Neural progenitor cell (in vitro differentiated cells): Measurements from ENCODE around the gene ARRDC4. TPM values are rescaled to one million over a fixed set of nuclear protein-coding genes. Genes with fewer than 3 reads are reported as not detected.

Experiments
- DNase-seq: peaks from one replicate; pipeline ENCODE4 v3.0.0-alpha.2; 2016; ENCODE audit warnings: low spot score
- H2AFZ ChIP-seq: fragments of 200-600 bp; sonication (generic); replicated peaks from 2 replicates; pipeline ENCODE4 v1.6.1; 2016; ENCODE audit warnings: antibody characterized with exemption
- H3F3A ChIP-seq: fragments of 200-600 bp; sonication (generic); 2 replicates; pipeline ENCODE4 v1.6.1; 2016; ENCODE audit warnings: antibody characterized with exemption, low read depth
- H3K27ac ChIP-seq: fragments of 200-600 bp; sonication (generic); 2 replicates; pipeline ENCODE4 v1.5.1; 2016; ENCODE audit warnings: mild to moderate bottlenecking
- H3K27me3 ChIP-seq: fragments of 200-600 bp; sonication (generic); 2 replicates; pipeline ENCODE4 v1.6.1; 2016; ENCODE audit warnings: mild to moderate bottlenecking, moderate library complexity
- H3K36me3 ChIP-seq: fragments of 200-600 bp; sonication (generic); 2 replicates; pipeline ENCODE4 v1.5.1; 2016
- H3K4me1 ChIP-seq: fragments of 200-600 bp; sonication (generic); 2 replicates; pipeline ENCODE4 v1.6.1; 2016; ENCODE audit warnings: mixed run types
- H3K4me2 ChIP-seq: fragments of 200-600 bp; sonication (generic); 2 replicates; pipeline ENCODE4 v1.6.1; 2016
- H3K4me3 ChIP-seq: fragments of 200-600 bp; sonication (generic); 2 replicates; pipeline ENCODE4 v1.5.1; 2016
- H3K79me2 ChIP-seq: fragments of 200-600 bp; sonication (generic); 2 replicates; pipeline ENCODE4 v1.6.1; 2016; ENCODE audit warnings: low read depth
- H3K9ac ChIP-seq: fragments of 200-600 bp; sonication (generic); 2 replicates; pipeline ENCODE4 v1.6.1; 2016
- H3K9me3 ChIP-seq: fragments of 200-600 bp; sonication (generic); 2 replicates; pipeline ENCODE4 v1.5.1; 2016; ENCODE audit warnings: low read depth
- H4K20me1 ChIP-seq: fragments of 200-600 bp; sonication (generic); 2 replicates; pipeline ENCODE4 v1.6.1; 2016; ENCODE audit warnings: low read depth
- H3K27ac Mint-ChIP-seq: 3 replicates; pipeline ENCODE4 v1.8.0; 2021; ENCODE audit warnings: mixed read lengths
- H3K27me3 Mint-ChIP-seq: 2 replicates; pipeline ENCODE4 v1.8.0; 2022; ENCODE audit warnings: low read depth, mild to moderate bottlenecking, inconsistent platforms, moderate library complexity, mixed read lengths; ENCODE audit not compliant: insufficient read depth
- H3K36me3 Mint-ChIP-seq: 3 replicates; pipeline ENCODE4 v1.8.0; 2021; ENCODE audit warnings: mixed read lengths
- H3K4me1 Mint-ChIP-seq: 3 replicates; pipeline ENCODE4 v1.8.0; 2021; ENCODE audit warnings: mixed read lengths
- H3K4me3 Mint-ChIP-seq: 3 replicates; pipeline ENCODE4 v1.8.0; 2021; ENCODE audit warnings: mild to moderate bottlenecking, moderate library complexity, mixed read lengths
- H3K9me3 Mint-ChIP-seq: 3 replicates; pipeline ENCODE4 v1.8.0; 2020; ENCODE audit warnings: mixed read lengths
- CTCF ChIP-seq: fragments of 200-600 bp; sonication (generic); IDR thresholded peaks from 2 replicates; pipeline ENCODE4 v1.5.1; 2017; ENCODE audit warnings: antibody characterized with exemption, mild to moderate bottlenecking
- EZH2 ChIP-seq: fragments of 200-600 bp; sonication (generic); IDR thresholded peaks from 2 replicates; pipeline ENCODE4 v1.6.1; 2017; ENCODE audit warnings: antibody characterized with exemption, mild to moderate bottlenecking, moderate library complexity
- EZH2phosphoT487 ChIP-seq: fragments of 200-600 bp; sonication (generic); IDR thresholded peaks from 2 replicates; pipeline ENCODE4 v1.6.1; 2017; ENCODE audit warnings: antibody characterized with exemption
- total RNA-seq: library from RNA; depleted of rRNA; stranded (reverse); fragments of >200 nt; gene quantifications from 2 replicates; pipeline ENCODE4 v1.2.3, GENCODE V29; 2015; ENCODE audit warnings: low replicate concordance

ARRDC4 gene
- total RNA-seq, 1 donor from 2014 or later = 28.2 TPM

- H3K27ac Mint-ChIP-seq = no peak overlapping the region
- Histone ChIP-seq H3K27me3 (no peaks in the 10 kb centered on the region), H3K9me3 (no peaks in the 10 kb centered on the region), H3K9ac (no peak overlapping the region), H3K79me2 (no peaks in the 10 kb centered on the region), H3K36me3 (no peaks in the 10 kb centered on the region), H4K20me1 (no peaks in the 10 kb centered on the region), H3K4me1 (no peaks in the 10 kb centered on the region), H3K4me3 (no peak overlapping the region), H3K4me2 (no peak overlapping the region), H2AFZ (no peak overlapping the region), H3K27ac (no peak overlapping the region), H3F3A (no peaks in the 10 kb centered on the region)
- H3K4me3 Mint-ChIP-seq = no peak overlapping the region
- peaks cover 8% of the 10 kb centered on the region for H3K4me1 Mint-ChIP-seq
- H3K27me3 Mint-ChIP-seq = no peaks in the 10 kb centered on the region
- peaks cover 35% of the 10 kb centered on the region for H3K36me3 Mint-ChIP-seq
- TF ChIP-seq CTCF (no peak), EZH2 (no peak), EZH2phosphoT487 (no peak)
- H3K9me3 Mint-ChIP-seq = no peaks in the 10 kb centered on the region
- DNase-seq = no peak
Observed at GRCh38 chr15:97967881-97968280, 7.4 kb downstream of the ARRDC4 start.

- Mint-ChIP-seq H3K4me3 (no peak overlapping the region), H3K9me3 (no peaks in the 10 kb centered on the region), H3K36me3 (peaks cover 38% of the 10 kb centered on the region), H3K27me3 (no peaks in the 10 kb centered on the region), H3K4me1 (peaks cover 3% of the 10 kb centered on the region), H3K27ac (no peak overlapping the region)
- H3K36me3 ChIP-seq = no peaks in the 10 kb centered on the region
- H3K4me1 ChIP-seq = no peaks in the 10 kb centered on the region
- no peaks in the 10 kb centered on the region for H4K20me1 ChIP-seq
- H3F3A ChIP-seq = no peaks in the 10 kb centered on the region
- H3K79me2 ChIP-seq = no peaks in the 10 kb centered on the region
- H3K27me3 ChIP-seq = no peaks in the 10 kb centered on the region
- H2AFZ ChIP-seq = no peak overlapping the region
- H3K4me3 ChIP-seq = no peak overlapping the region
- H3K4me2 ChIP-seq = no peak overlapping the region
- no peaks in the 10 kb centered on the region for H3K9me3 ChIP-seq
- H3K9ac ChIP-seq = no peak overlapping the region
- H3K27ac ChIP-seq = no peak overlapping the region
- no peak for DNase-seq
- TF ChIP-seq EZH2phosphoT487 (no peak), CTCF (no peak), EZH2 (no peak)
Observed at GRCh38 chr15:97968380-97968779, 7.9 kb downstream of the ARRDC4 start.

GRCh38 chr15:97972366-97972765 lies 11.9 kb downstream of the ARRDC4 start:
- no peak overlapping the region for H3K27ac Mint-ChIP-seq
- H3K9me3 Mint-ChIP-seq = no peaks in the 10 kb centered on the region
- no peaks in the 10 kb centered on the region for H3K4me1 Mint-ChIP-seq

More at GRCh38 chr15:97972366-97972765, 11.9 kb downstream of the ARRDC4 start:
- Histone ChIP-seq H3K4me2 (no peak overlapping the region), H3K27me3 (no peaks in the 10 kb centered on the region), H3K36me3 (no peaks in the 10 kb centered on the region), H3K9me3 (no peaks in the 10 kb centered on the region), H3K9ac (no peak overlapping the region), H3F3A (no peaks in the 10 kb centered on the region), H3K4me3 (no peak overlapping the region), H3K79me2 (no peaks in the 10 kb centered on the region), H2AFZ (no peak overlapping the region), H3K27ac (no peak overlapping the region), H4K20me1 (no peaks in the 10 kb centered on the region), H3K4me1 (no peaks in the 10 kb centered on the region)
- Mint-ChIP-seq H3K27me3 (no peaks in the 10 kb centered on the region), H3K4me3 (no peak overlapping the region), H3K36me3 (peaks cover 29% of the 10 kb centered on the region)
- TF ChIP-seq EZH2 (no peak), EZH2phosphoT487 (no peak), CTCF (no peak)
- DNase-seq = no peak
